Effector memory CD8-positive, alpha-beta T cell (primary cell): ENCODE measurements around the gene MPP3.
"Not testable (repeated sequence)": the region's sequence is repeated elsewhere in the genome, so short reads cannot be mapped to it uniquely, and the experiment has no call there.

Source experiments
- ATAC-seq: fragments of 150-1000 bp; cut with Tn5 transposase; replicated peaks from 2 replicates; pipeline ENCODE4 v1.10.0; 2021; ENCODE audit warnings: mild to moderate bottlenecking, moderate library complexity
- DNase-seq, 3 experiments: peaks; one replicate each; pipeline ENCODE4 v3.0.0; 2021
- H3K27ac Mint-ChIP-seq, 2 donors: one replicate each; pipeline ENCODE4 v1.8.0; 2022; ENCODE audit warnings: mild to moderate bottlenecking in 2 of 2, mixed read lengths in 2 of 2, moderate library complexity in 2 of 2
- H3K27me3 Mint-ChIP-seq, 2 donors: one replicate each; pipeline ENCODE4 v1.8.0; 2022; ENCODE audit warnings: mixed read lengths in 2 of 2
- H3K36me3 Mint-ChIP-seq: one replicate; pipeline ENCODE4 v1.8.0; 2022; ENCODE audit warnings: mild to moderate bottlenecking, moderate library complexity, mixed read lengths; ENCODE audit not compliant: insufficient read depth
- H3K4me1 Mint-ChIP-seq, 2 donors: one replicate each; pipeline ENCODE4 v1.8.0; 2022; ENCODE audit warnings: low read depth in 2 of 2, mixed read lengths in 2 of 2
- H3K4me3 Mint-ChIP-seq, 2 donors: one replicate each; pipeline ENCODE4 v1.8.0; 2022; ENCODE audit warnings: mild to moderate bottlenecking in 2 of 2, mixed read lengths in 2 of 2, moderate library complexity in 2 of 2
- H3K9me3 Mint-ChIP-seq, 2 donors: one replicate each; pipeline ENCODE4 v1.8.0; 2022; ENCODE audit warnings: mixed read lengths in 2 of 2

MPP3 gene

GRCh38 chr17:43873815-43874214 is 40.9 kb upstream of the MPP3 start:
- no peak overlapping the region for H3K4me3 Mint-ChIP-seq
- peaks cover 41 to 65% of the 10 kb centered on the region in 2 donors for H3K27me3 Mint-ChIP-seq

GRCh38 chr17:43873091-43873490 is 40.1 kb upstream of the MPP3 start:
- H3K27ac Mint-ChIP-seq, result no peak overlapping the region
- H3K36me3 Mint-ChIP-seq, result no peaks in the 10 kb centered on the region
- peaks cover 46 to 68% of the 10 kb centered on the region in 2 donors for H3K27me3 Mint-ChIP-seq
- no peak overlapping the region for H3K4me3 Mint-ChIP-seq
- ATAC-seq (no peak), DNase-seq (no peak)
- no peaks in the 10 kb centered on the region for H3K9me3 Mint-ChIP-seq
- no peaks in the 10 kb centered on the region for H3K4me1 Mint-ChIP-seq

More at GRCh38 chr17:43873815-43874214, 40.9 kb upstream of the MPP3 start:
- peaks cover 0 to 2% of the 10 kb centered on the region in 2 donors for H3K4me1 Mint-ChIP-seq
- no peaks in the 10 kb centered on the region for H3K36me3 Mint-ChIP-seq
- H3K9me3 Mint-ChIP-seq, result no peaks in the 10 kb centered on the region
- no peak overlapping the region for H3K27ac Mint-ChIP-seq
- DNase-seq (no peak), ATAC-seq (no peak)

- Mint-ChIP-seq H3K4me3 (no peak overlapping the region), H3K9me3 (no peaks in the 10 kb centered on the region), H3K27me3 (peaks cover 56 to 72% of the 10 kb centered on the region in 2 donors), H3K4me1 (no peaks in the 10 kb centered on the region), H3K27ac (no peak overlapping the region), H3K36me3 (no peaks in the 10 kb centered on the region)
- no peak for DNase-seq
- ATAC-seq, result no peak
Measured at GRCh38 chr17:43871946-43872690, 39.2 kb upstream of the MPP3 start.

GRCh38 chr17:43869031-43869430 is 36.1 kb upstream of the MPP3 start:
- H3K9me3 Mint-ChIP-seq, H3K4me3 Mint-ChIP-seq, H3K36me3 Mint-ChIP-seq, ATAC-seq, H3K4me1 Mint-ChIP-seq, DNase-seq, H3K27ac Mint-ChIP-seq: not testable (repeated sequence)
- H3K27me3 Mint-ChIP-seq, result peaks cover 53 to 60% of the 10 kb centered on the region in 2 donors

GRCh38 chr17:43868226-43868994 is 35.5 kb upstream of the MPP3 start:
- Mint-ChIP-seq H3K27ac (no peak overlapping the region), H3K4me1 (no peaks in the 10 kb centered on the region), H3K27me3 (peaks cover 47 to 55% of the 10 kb centered on the region in 2 donors), H3K36me3 (no peaks in the 10 kb centered on the region), H3K4me3 (no peak overlapping the region), H3K9me3 (no peaks in the 10 kb centered on the region)
- ATAC-seq (no peak), DNase-seq (no peak)

GRCh38 chr17:43864161-43864984 is 31.4 kb upstream of the MPP3 start:
- ATAC-seq (no peak), DNase-seq (no peak)
- Mint-ChIP-seq H3K9me3 (no peaks in the 10 kb centered on the region), H3K4me3 (no peak overlapping the region), H3K27ac (no peak overlapping the region), H3K27me3 (peaks cover 32 to 52% of the 10 kb centered on the region in 2 donors), H3K4me1 (no peaks in the 10 kb centered on the region), H3K36me3 (no peaks in the 10 kb centered on the region)

- H3K4me1 Mint-ChIP-seq, result no peaks in the 10 kb centered on the region
Measured at GRCh38 chr17:43861960-43862359, 29.0 kb upstream of the MPP3 start.

GRCh38 chr17:43860927-43861622 is 28.1 kb upstream of the MPP3 start:
- peaks cover 29 to 65% of the 10 kb centered on the region in 2 donors for H3K27me3 Mint-ChIP-seq

More at GRCh38 chr17:43861960-43862359, 29.0 kb upstream of the MPP3 start:
- no peak overlapping the region for H3K27ac Mint-ChIP-seq
- H3K9me3 Mint-ChIP-seq, result no peaks in the 10 kb centered on the region
- H3K36me3 Mint-ChIP-seq, result no peaks in the 10 kb centered on the region
- peaks cover 24 to 56% of the 10 kb centered on the region in 2 donors for H3K27me3 Mint-ChIP-seq
- H3K4me3 Mint-ChIP-seq, result no peak overlapping the region
- ATAC-seq, result no peak
- DNase-seq, result no peak

GRCh38 chr17:43860077-43860725 is 27.3 kb upstream of the MPP3 start:
- no peak overlapping the region for H3K27ac Mint-ChIP-seq
- H3K4me1 Mint-ChIP-seq, result no peaks in the 10 kb centered on the region
- no peak overlapping the region for H3K4me3 Mint-ChIP-seq
- no peak for DNase-seq
- no peaks in the 10 kb centered on the region for H3K9me3 Mint-ChIP-seq
- no peaks in the 10 kb centered on the region for H3K36me3 Mint-ChIP-seq
- H3K27me3 Mint-ChIP-seq, result peaks cover 29 to 70% of the 10 kb centered on the region in 2 donors
- ATAC-seq, result no peak

More at GRCh38 chr17:43860927-43861622, 28.1 kb upstream of the MPP3 start:
- ATAC-seq (no peak), DNase-seq (no peak)
- Mint-ChIP-seq H3K4me3 (no peak overlapping the region), H3K27ac (no peak overlapping the region), H3K4me1 (no peaks in the 10 kb centered on the region), H3K36me3 (no peaks in the 10 kb centered on the region), H3K9me3 (no peaks in the 10 kb centered on the region)

- ATAC-seq (no peak), DNase-seq (no peak)
- H3K36me3 Mint-ChIP-seq, result no peaks in the 10 kb centered on the region
- H3K4me1 Mint-ChIP-seq, result no peaks in the 10 kb centered on the region
- no peak overlapping the region for H3K4me3 Mint-ChIP-seq
- peaks cover 29 to 91% of the 10 kb centered on the region in 2 donors for H3K27me3 Mint-ChIP-seq
- H3K27ac Mint-ChIP-seq, result peak overlapping the region in 1 of 2 donors; percentile 38
- H3K9me3 Mint-ChIP-seq, result no peaks in the 10 kb centered on the region
Measured at GRCh38 chr17:43857957-43858600, 25.1 kb upstream of the MPP3 start.

- no peak overlapping the region for H3K4me3 Mint-ChIP-seq
- H3K36me3 Mint-ChIP-seq, result no peaks in the 10 kb centered on the region
- H3K27me3 Mint-ChIP-seq, result peaks cover 35 to 92% of the 10 kb centered on the region in 2 donors
- H3K4me1 Mint-ChIP-seq, result no peaks in the 10 kb centered on the region
- DNase-seq, result no peak
- no peak for ATAC-seq
- no peak overlapping the region for H3K27ac Mint-ChIP-seq
- H3K9me3 Mint-ChIP-seq, result no peaks in the 10 kb centered on the region
Measured at GRCh38 chr17:43857141-43857540, 24.2 kb upstream of the MPP3 start.

- peaks cover 45 to 92% of the 10 kb centered on the region in 2 donors for H3K27me3 Mint-ChIP-seq
- H3K36me3 Mint-ChIP-seq, result no peaks in the 10 kb centered on the region
- no peak for ATAC-seq
Measured at GRCh38 chr17:43856141-43856540, 23.2 kb upstream of the MPP3 start.

More at GRCh38 chr17:43856141-43856540, 23.2 kb upstream of the MPP3 start:
- H3K27ac Mint-ChIP-seq, result no peak overlapping the region
- H3K4me3 Mint-ChIP-seq, result no peak overlapping the region
- H3K9me3 Mint-ChIP-seq, result no peaks in the 10 kb centered on the region
- no peaks in the 10 kb centered on the region for H3K4me1 Mint-ChIP-seq
- DNase-seq, result no peak
